ENCODE data around the gene LIN28B. TPM values are rescaled to one million over a fixed set of nuclear protein-coding genes. Genes with fewer than 3 reads are reported as not detected.

The LIN28B gene, protein sequence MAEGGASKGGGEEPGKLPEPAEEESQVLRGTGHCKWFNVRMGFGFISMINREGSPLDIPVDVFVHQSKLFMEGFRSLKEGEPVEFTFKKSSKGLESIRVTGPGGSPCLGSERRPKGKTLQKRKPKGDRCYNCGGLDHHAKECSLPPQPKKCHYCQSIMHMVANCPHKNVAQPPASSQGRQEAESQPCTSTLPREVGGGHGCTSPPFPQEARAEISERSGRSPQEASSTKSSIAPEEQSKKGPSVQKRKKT
- polyA plus RNA-seq (17.4 and 19.1 TPM in 2 replicates), polyA minus RNA-seq (39.9 and 41.0 TPM in 2 replicates)

DNA sequence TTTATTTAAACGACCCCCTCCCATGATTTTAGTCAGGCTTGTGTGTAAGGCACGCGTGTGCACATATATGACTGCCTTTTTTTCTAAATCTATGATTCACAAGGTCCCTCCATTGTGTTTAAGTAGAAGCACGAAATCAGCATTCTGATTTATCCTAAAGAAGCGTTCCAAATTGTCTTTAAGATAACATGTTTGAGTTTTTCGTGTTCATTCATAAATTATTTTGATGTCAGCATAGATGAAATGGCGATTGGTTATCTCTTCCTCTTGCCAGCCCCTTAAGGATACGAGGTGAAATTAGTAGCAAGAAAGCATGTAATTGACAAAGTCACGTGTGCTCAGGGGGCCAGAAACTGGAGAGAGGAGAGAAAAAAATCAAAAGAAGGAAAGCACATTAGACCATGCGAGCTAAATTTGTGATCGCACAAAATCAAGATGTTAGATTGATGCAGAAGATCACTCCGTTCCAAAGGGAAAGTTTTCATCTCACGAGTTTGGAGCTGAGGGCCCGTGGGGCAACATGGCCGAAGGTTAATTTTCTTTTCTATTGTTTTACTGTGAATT is at the start of gene LIN28B:
TSS of gene LIN28B (plus strand) at position 377 of the 564 bp plus-strand sequence. CDS start at position 521, 144 bp downstream.
- Histone ChIP-seq H4K20me1 (ENCODE audit: insufficient read depth) (no peaks in the 10 kb centered on the region), H2AFZ (ENCODE audit: low read depth, low read length) (peak within 1 kb of the TSS; percentile 18), H3K9ac (ENCODE audit: low read length) (peak within 1 kb of the TSS; percentile 59), H3K79me2 (replicated peaks; ENCODE audit: insufficient read depth, low read length) (peaks cover 84% of the 10 kb centered on the region), H3K27me3 (ENCODE audit: insufficient read depth, low read depth, low read length) (peaks cover 29% of the 10 kb centered on the region), H3K4me2 (ENCODE audit: low read length) (peak within 1 kb of the TSS; percentile 79), H3K9me3 (ENCODE audit: low read length) (no peaks in the 10 kb centered on the region), H3F3A (ENCODE audit: insufficient read depth, low read length, poor library complexity, severe bottlenecking) (peaks cover 4% of the 10 kb centered on the region), H3K36me3 (ENCODE audit: insufficient read depth, low read length) (no peaks in the 10 kb centered on the region), H3K9me2 (ENCODE audit: insufficient read depth, low read length) (no peaks in the 10 kb centered on the region), H3K27ac (ENCODE audit: low read length) (peak within 1 kb of the TSS; percentile 82), H3K4me3 (ENCODE audit: low read length) (peak within 1 kb of the TSS; percentile 67)
- TF ChIP-seq, protein P1, sequence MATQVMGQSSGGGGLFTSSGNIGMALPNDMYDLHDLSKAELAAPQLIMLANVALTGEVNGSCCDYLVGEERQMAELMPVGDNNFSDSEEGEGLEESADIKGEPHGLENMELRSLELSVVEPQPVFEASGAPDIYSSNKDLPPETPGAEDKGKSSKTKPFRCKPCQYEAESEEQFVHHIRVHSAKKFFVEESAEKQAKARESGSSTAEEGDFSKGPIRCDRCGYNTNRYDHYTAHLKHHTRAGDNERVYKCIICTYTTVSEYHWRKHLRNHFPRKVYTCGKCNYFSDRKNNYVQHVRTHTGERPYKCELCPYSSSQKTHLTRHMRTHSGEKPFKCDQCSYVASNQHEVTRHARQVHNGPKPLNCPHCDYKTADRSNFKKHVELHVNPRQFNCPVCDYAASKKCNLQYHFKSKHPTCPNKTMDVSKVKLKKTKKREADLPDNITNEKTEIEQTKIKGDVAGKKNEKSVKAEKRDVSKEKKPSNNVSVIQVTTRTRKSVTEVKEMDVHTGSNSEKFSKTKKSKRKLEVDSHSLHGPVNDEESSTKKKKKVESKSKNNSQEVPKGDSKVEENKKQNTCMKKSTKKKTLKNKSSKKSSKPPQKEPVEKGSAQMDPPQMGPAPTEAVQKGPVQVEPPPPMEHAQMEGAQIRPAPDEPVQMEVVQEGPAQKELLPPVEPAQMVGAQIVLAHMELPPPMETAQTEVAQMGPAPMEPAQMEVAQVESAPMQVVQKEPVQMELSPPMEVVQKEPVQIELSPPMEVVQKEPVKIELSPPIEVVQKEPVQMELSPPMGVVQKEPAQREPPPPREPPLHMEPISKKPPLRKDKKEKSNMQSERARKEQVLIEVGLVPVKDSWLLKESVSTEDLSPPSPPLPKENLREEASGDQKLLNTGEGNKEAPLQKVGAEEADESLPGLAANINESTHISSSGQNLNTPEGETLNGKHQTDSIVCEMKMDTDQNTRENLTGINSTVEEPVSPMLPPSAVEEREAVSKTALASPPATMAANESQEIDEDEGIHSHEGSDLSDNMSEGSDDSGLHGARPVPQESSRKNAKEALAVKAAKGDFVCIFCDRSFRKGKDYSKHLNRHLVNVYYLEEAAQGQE (IDR thresholded peaks at IDR 0.05; ENCODE audit: borderline replicate concordance) = no peak
- TF ChIP-seq EZH2 (IDR thresholded peaks at IDR 0.05; ENCODE audit: borderline replicate concordance, insufficient read depth, low read length, poor library complexity, severe bottlenecking) (no peak), MXI1 (conservative IDR thresholded peaks at IDR 0.05; ENCODE audit: poor library complexity, severe bottlenecking) (peak; percentile 31), POLR2AphosphoS5 (IDR thresholded peaks at IDR 0.05) (peak; percentile 38)

DNA sequence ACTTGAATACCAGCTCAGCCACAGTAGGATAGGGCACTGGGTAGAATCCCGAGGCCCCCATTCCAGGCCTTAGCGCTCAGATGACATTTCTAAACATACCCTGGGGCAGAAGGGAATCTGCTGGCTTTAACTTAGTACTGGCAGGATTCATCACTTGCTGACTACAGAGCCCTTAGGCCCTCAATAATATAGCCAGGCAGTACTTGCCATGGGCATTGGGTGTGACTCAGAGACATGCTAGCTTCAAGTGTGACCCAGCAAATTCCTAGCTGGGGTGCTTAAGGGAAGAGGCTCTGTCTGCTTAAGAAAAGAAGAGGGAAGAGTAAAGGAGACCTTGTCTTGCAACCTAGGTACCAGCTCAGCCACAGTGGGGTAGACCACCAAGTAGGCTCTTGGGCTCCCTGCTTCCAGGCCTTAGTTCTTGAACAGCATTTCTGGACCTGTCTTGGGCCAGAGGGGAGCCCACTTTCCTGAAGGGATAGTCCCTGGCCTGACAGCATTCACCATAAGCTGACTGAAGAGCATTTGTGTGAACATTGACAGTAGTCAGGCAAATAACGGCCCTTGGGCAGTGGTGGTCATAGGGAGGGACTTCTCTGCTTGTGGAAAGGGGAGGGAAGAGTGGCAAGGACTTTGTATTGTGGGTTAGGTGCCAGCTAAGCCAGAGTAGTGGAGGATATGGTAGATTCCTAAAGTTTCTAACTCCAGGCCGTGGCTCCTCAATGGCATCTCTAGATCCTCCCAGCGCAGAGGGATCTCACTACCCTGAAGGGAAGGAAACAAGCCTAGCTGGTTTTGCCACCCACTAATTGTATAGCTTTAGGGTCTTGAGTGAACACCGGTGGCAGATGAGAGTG is 48.6 kb upstream of the LIN28B start:
- Histone ChIP-seq H4K20me1 (ENCODE audit: insufficient read depth) (no peaks in the 10 kb centered on the region), H3K4me2 (ENCODE audit: low read length) (no peak overlapping the region), H3F3A (ENCODE audit: insufficient read depth, low read length, poor library complexity, severe bottlenecking) (no peaks in the 10 kb centered on the region), H3K9me2 (ENCODE audit: insufficient read depth, low read length) (no peaks in the 10 kb centered on the region), H3K4me3 (ENCODE audit: low read length) (no peak overlapping the region), H3K9me3 (ENCODE audit: low read length) (no peaks in the 10 kb centered on the region), H3K36me3 (ENCODE audit: insufficient read depth, low read length) (no peaks in the 10 kb centered on the region), H3K79me2 (replicated peaks; ENCODE audit: insufficient read depth, low read length) (no peaks in the 10 kb centered on the region), H3K9ac (ENCODE audit: low read length) (no peak overlapping the region), H3K27me3 (ENCODE audit: insufficient read depth, low read depth, low read length) (no peaks in the 10 kb centered on the region), H3K27ac (ENCODE audit: low read length) (no peak overlapping the region), H2AFZ (ENCODE audit: low read depth, low read length) (no peak overlapping the region)
- TF ChIP-seq, protein P2, sequence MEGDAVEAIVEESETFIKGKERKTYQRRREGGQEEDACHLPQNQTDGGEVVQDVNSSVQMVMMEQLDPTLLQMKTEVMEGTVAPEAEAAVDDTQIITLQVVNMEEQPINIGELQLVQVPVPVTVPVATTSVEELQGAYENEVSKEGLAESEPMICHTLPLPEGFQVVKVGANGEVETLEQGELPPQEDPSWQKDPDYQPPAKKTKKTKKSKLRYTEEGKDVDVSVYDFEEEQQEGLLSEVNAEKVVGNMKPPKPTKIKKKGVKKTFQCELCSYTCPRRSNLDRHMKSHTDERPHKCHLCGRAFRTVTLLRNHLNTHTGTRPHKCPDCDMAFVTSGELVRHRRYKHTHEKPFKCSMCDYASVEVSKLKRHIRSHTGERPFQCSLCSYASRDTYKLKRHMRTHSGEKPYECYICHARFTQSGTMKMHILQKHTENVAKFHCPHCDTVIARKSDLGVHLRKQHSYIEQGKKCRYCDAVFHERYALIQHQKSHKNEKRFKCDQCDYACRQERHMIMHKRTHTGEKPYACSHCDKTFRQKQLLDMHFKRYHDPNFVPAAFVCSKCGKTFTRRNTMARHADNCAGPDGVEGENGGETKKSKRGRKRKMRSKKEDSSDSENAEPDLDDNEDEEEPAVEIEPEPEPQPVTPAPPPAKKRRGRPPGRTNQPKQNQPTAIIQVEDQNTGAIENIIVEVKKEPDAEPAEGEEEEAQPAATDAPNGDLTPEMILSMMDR (IDR thresholded peaks at IDR 0.05; ENCODE audit: poor library complexity, severe bottlenecking) = no peak
- TF ChIP-seq RAD21 (conservative IDR thresholded peaks at IDR 0.05) (no peak), EZH2 (IDR thresholded peaks at IDR 0.05; ENCODE audit: borderline replicate concordance, insufficient read depth, low read length, poor library complexity, severe bottlenecking) (no peak), SMC3 (conservative IDR thresholded peaks at IDR 0.05; ENCODE audit: poor library complexity) (no peak), POLR2AphosphoS5 (IDR thresholded peaks at IDR 0.05) (no peak), TAF1 (IDR thresholded peaks at IDR 0.05; ENCODE audit: low read depth) (no peak), EP300 (conservative IDR thresholded peaks at IDR 0.05; ENCODE audit: poor library complexity, severe bottlenecking) (no peak), MXI1 (conservative IDR thresholded peaks at IDR 0.05; ENCODE audit: poor library complexity, severe bottlenecking) (no peak)
- TF ChIP-seq, protein P1 (IDR thresholded peaks at IDR 0.05; ENCODE audit: borderline replicate concordance) = no peak

All from neural cell (in vitro differentiated cells).